ENCODE measurements around the gene ADAT3.

- no peak for TF ChIP-seq ARNT (IDR thresholded peaks at IDR 0.05)
- no peak for TF ChIP-seq SP1 (IDR thresholded peaks at IDR 0.05)
- TF ChIP-seq FOXM1 (IDR thresholded peaks at IDR 0.05; ENCODE audit: borderline replicate concordance), result no peak
- TF ChIP-seq HDGF (IDR thresholded peaks at IDR 0.05; ENCODE audit: borderline replicate concordance), result no peak
- no peak for TF ChIP-seq ZNF384 (IDR thresholded peaks at IDR 0.05)
- TF ChIP-seq TARDBP (IDR thresholded peaks at IDR 0.05), result no peak
- TF ChIP-seq BHLHE40 (IDR thresholded peaks at IDR 0.05; ENCODE audit: borderline replicate concordance), result no peak
- TF ChIP-seq SUZ12 (IDR thresholded peaks at IDR 0.05), result no peak
- TF ChIP-seq CTBP1 (IDR thresholded peaks at IDR 0.05; ENCODE audit: borderline replicate concordance), result no peak
- TF ChIP-seq ELF4 (IDR thresholded peaks at IDR 0.05), result no peak
Observed at GRCh38 chr19:1884291-1884718, 20.9 kb upstream of the ADAT3 start.

Measured in HEK293T (cell line).